Body of pancreas (tissue), 4 donors: ENCODE data around the gene MRPL49. TPM values are rescaled to one million over a fixed set of nuclear protein-coding genes. Genes with fewer than 3 reads are reported as not detected.

Experiments used
- ATAC-seq: fragments of 150-250 bp; one replicate; pipeline ENCODE4 v1.9.1; 2016
- DNase-seq, 4 donors: peaks; one replicate each; pipeline ENCODE4 v3.0.0-alpha.2; 2019
- H3K27ac ChIP-seq, 4 donors: fragments of 200-600 bp; sonication (generic); 1 replicate in 3 of 4; 2 replicates in 1 of 4; pipeline versions ENCODE4 v1.5.1 to v1.6.1; 2016 to 2019; ENCODE audit warnings: mild to moderate bottlenecking in 1 of 4, mixed read lengths in 1 of 4, moderate library complexity in 1 of 4
- H3K27me3 ChIP-seq, 2 donors: fragments of 200-600 bp; sonication (generic); one replicate each; pipeline ENCODE4 v1.6.0; 2016; ENCODE audit warnings: mild to moderate bottlenecking in 1 of 2
- H3K36me3 ChIP-seq, 2 donors: fragments of 200-600 bp; sonication (generic); replicated peaks in 1 of 2; 2 replicates each; pipeline ENCODE4 v1.5.1; 2016; ENCODE audit warnings: low read depth in 2 of 2; ENCODE audit not compliant: insufficient read depth in 1 of 2
- H3K4me1 ChIP-seq: fragments of 200-600 bp; sonication (generic); one replicate; pipeline ENCODE4 v1.6.0; 2016
- H3K4me3 ChIP-seq, 2 donors: fragments of 200-600 bp; sonication (generic); 1 replicate in 1 of 2; 2 replicates in 1 of 2; pipeline ENCODE4 v1.5.1; 2016 to 2019
- H3K9me3 ChIP-seq, 3 donors: fragments of 200-600 bp; sonication (generic); 1 replicate in 2 of 3; 2 replicates in 1 of 3; pipeline ENCODE4 v1.5.1; 2016
- CTCF ChIP-seq, 7 experiments: fragments of 450-650 bp in 4 of 7; fragments of 200-600 bp in 3 of 7; sonication (generic) in 3 of 7; IDR thresholded peaks; one replicate each; pipeline ENCODE4 v1.5.1; 2016 to 2019; ENCODE audit warnings: antibody characterized with exemption in 7 of 7
- POLR2A ChIP-seq, 3 donors: fragments of 450-650 bp; IDR thresholded peaks; one replicate each; pipeline ENCODE4 v1.6.1; 2016; ENCODE audit warnings: antibody characterized with exemption in 3 of 3, mild to moderate bottlenecking in 2 of 3
- WGBS, 2 donors: methylation state at CpG; one replicate each; pipeline ENCODE4 v1.1.5; 2017; 5-methylcytosine and 5-hydroxymethylcytosine counted together
- intact Hi-C: fragments of 100-400 bp; cut with DNase I; formaldehyde crosslinking; loops from one replicate; pipeline ENCODE4 v1.15.1; 2023
- total RNA-seq, 2 donors: library from RNA; depleted of rRNA; stranded (reverse); fragments of >200 nt; gene quantifications; one replicate each; pipeline ENCODE4 v1.1.0, GENCODE V29; 2016

MRPL49 gene
- total RNA-seq, 2 donors from 2014 or later = 34.2 to 35.6 TPM

DNA sequence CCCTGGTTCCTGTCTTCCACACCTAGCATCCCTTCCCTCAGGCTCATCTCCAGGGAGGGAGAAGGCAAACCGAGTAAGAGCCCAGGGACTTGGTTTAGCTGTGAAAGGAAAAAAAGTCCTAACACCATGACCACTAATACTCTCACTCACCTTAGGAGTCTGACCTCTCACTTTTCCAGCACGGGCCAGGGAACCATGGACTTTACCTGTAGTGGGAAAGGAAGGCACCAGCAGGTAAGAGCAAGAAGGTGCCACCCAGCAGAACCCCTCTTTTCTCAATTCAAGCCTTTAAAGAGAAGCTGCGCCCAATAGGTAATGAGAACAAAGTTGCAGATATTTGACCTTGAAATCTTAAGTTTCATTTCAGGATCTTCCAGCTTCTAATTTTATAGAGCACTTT lies 1.3 kb upstream of the MRPL49 start:
- H3K9me3 ChIP-seq = no peaks in the 10 kb centered on the region
- intact Hi-C loops = no loop called here
- H3K4me3 ChIP-seq = no peak overlapping the region
- 40 to 48% methylated on average over 3 of the region's 3 CpGs for WGBS, 2 donors
- H3K4me1 ChIP-seq = peaks cover 44% of the 10 kb centered on the region
- peaks cover 0 to 12% of the 10 kb centered on the region in 2 donors for H3K36me3 ChIP-seq
- ATAC-seq = no peak
- no peak for TF ChIP-seq POLR2A (IDR thresholded peaks at IDR 0.05)
- no peak for TF ChIP-seq CTCF (IDR thresholded peaks at IDR 0.05)
- no peak for DNase-seq
- H3K27ac ChIP-seq = peak overlapping the region in 3 of 4 donors; percentile 83 to 94 (median 93)
- no peaks in the 10 kb centered on the region for H3K27me3 ChIP-seq

DNA sequence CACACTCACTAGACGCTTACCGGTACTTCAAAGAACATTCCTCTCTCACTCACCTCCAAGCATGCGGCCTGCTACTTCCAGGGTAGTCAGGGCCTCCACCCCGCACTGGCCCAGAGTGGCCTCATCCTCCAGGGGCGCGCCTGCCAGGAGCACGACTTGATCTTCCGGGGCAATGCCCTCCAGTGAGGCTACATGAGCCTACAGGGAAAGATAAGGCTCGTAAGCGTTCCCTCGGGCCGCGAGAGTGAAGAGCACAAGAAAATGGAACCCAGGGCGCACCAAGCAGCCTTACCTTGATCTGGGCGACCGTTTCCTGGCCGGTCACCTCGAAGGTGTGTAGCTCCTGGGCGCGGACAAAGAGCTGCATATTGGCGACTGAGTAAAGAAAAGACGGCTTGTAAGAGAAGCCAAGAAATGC lies 665 bp upstream of the MRPL49 start:
- no peak for TF ChIP-seq POLR2A (IDR thresholded peaks at IDR 0.05)
- no peak for TF ChIP-seq CTCF (IDR thresholded peaks at IDR 0.05)
- no peaks in the 10 kb centered on the region for H3K27me3 ChIP-seq
- peaks cover 38% of the 10 kb centered on the region for H3K4me1 ChIP-seq
- peak in 1 of 4 donors; percentile 37 for DNase-seq
- WGBS, 2 donors = 0% methylated on average over 13 to 22 of the region's 22 CpGs
- peak overlapping the region; percentile 71 to 94 (median 88) for H3K27ac ChIP-seq
- no peak for ATAC-seq
- H3K36me3 ChIP-seq = peaks cover 0 to 15% of the 10 kb centered on the region in 2 donors
- intact Hi-C loops = no loop called here
- H3K9me3 ChIP-seq = no peaks in the 10 kb centered on the region
- peak overlapping the region; percentile 37 to 63 for H3K4me3 ChIP-seq

GRCh38 chr11:65124480-65125196 lies 2.5 kb downstream of the MRPL49 start:
- intact Hi-C loops = no loop called here
- H3K36me3 ChIP-seq = peaks cover 18 to 34% of the 10 kb centered on the region in 2 donors
- no peaks in the 10 kb centered on the region for H3K9me3 ChIP-seq
- peak overlapping the region in 1 of 4 donors; percentile 6 for H3K27ac ChIP-seq
- DNase-seq (peak in 1 of 4 donors; percentile 9), ATAC-seq (no peak)
- 84 to 87% methylated on average over 5 of the region's 5 CpGs for WGBS, 2 donors
- TF ChIP-seq POLR2A (IDR thresholded peaks at IDR 0.05) (no peak), CTCF (IDR thresholded peaks at IDR 0.05) (no peak)
- H3K4me3 ChIP-seq = no peak overlapping the region
- H3K27me3 ChIP-seq = no peaks in the 10 kb centered on the region
- H3K4me1 ChIP-seq = peaks cover 33% of the 10 kb centered on the region

- DNase-seq (no peak), ATAC-seq (no peak)
- peaks cover 30% of the 10 kb centered on the region for H3K4me1 ChIP-seq
- 78 to 81% methylated on average over 10 to 12 of the region's 12 CpGs for WGBS, 2 donors
- H3K36me3 ChIP-seq = peaks cover 26 to 40% of the 10 kb centered on the region in 2 donors
- H3K4me3 ChIP-seq = no peak overlapping the region
- intact Hi-C loops = no loop called here
- H3K27me3 ChIP-seq = no peaks in the 10 kb centered on the region
- TF ChIP-seq POLR2A (IDR thresholded peaks at IDR 0.05) = no peak
- TF ChIP-seq CTCF (IDR thresholded peaks at IDR 0.05) = no peak
- H3K27ac ChIP-seq = peak overlapping the region in 1 of 4 donors; percentile 6
- H3K9me3 ChIP-seq = no peaks in the 10 kb centered on the region
Observed at GRCh38 chr11:65125197-65126056, 3.3 kb downstream of the MRPL49 start.
